CD4-positive, alpha-beta T cell treated with Interleukin-17A for 4 hours (primary cell): ENCODE measurements around the gene MAPRE2.

Source experiments
- DNase-seq: peaks from one replicate; pipeline ENCODE4 v3.0.0-alpha.2; 2020; ENCODE audit warnings: mixed read lengths

Gene MAPRE2

GRCh38 chr18:35040988-35041814 is at the start of gene MAPRE2:
TSS of gene MAPRE2 (plus strand) at chr18:35041413. CDS start at chr18:35041540, 127 bp downstream.
- peak; percentile 100 for DNase-seq

GRCh38 chr18:34991561-34991960 is 49.7 kb upstream of the MAPRE2 start:
- DNase-seq = no peak

- DNase-seq = no peak
Measured at GRCh38 chr18:34993289-34993688, 47.9 kb upstream of the MAPRE2 start.

- no peak for DNase-seq
Measured at GRCh38 chr18:34995746-34996145, 45.5 kb upstream of the MAPRE2 start.

GRCh38 chr18:34998661-34999060 is 42.6 kb upstream of the MAPRE2 start:
- no peak for DNase-seq

GRCh38 chr18:34999756-35000289 is 41.4 kb upstream of the MAPRE2 start:
- no peak for DNase-seq

GRCh38 chr18:35000457-35000856 is 40.8 kb upstream of the MAPRE2 start:
- DNase-seq = no peak

GRCh38 chr18:35002120-35002519 is 39.1 kb upstream of the MAPRE2 start:
- DNase-seq = no peak

GRCh38 chr18:35005963-35006577 is 35.1 kb upstream of the MAPRE2 start:
- no peak for DNase-seq

GRCh38 chr18:35010156-35010555 is 31.1 kb upstream of the MAPRE2 start:
- no peak for DNase-seq

- DNase-seq = no peak
Measured at GRCh38 chr18:35010993-35011392, 30.2 kb upstream of the MAPRE2 start.

GRCh38 chr18:35019933-35020332 is 21.3 kb upstream of the MAPRE2 start:
- no peak for DNase-seq

GRCh38 chr18:35022426-35023001 is 18.7 kb upstream of the MAPRE2 start:
- no peak for DNase-seq

- DNase-seq = no peak
Measured at GRCh38 chr18:35024196-35024595, 17.0 kb upstream of the MAPRE2 start.

GRCh38 chr18:35024965-35025364 is 16.2 kb upstream of the MAPRE2 start:
- DNase-seq = no peak

GRCh38 chr18:35026407-35027061 is 14.7 kb upstream of the MAPRE2 start:
- peak; percentile 41 for DNase-seq

GRCh38 chr18:35027206-35027605 is 14.0 kb upstream of the MAPRE2 start:
- peak; percentile 49 for DNase-seq

GRCh38 chr18:35028536-35028935 is 12.7 kb upstream of the MAPRE2 start:
- no peak for DNase-seq

- no peak for DNase-seq
Measured at GRCh38 chr18:35029103-35029502, 12.1 kb upstream of the MAPRE2 start.

- DNase-seq = no peak
Measured at GRCh38 chr18:35029770-35030169, 11.4 kb upstream of the MAPRE2 start.

- DNase-seq = peak; percentile 50
Measured at GRCh38 chr18:35030277-35030989, 10.8 kb upstream of the MAPRE2 start.

- no peak for DNase-seq
Measured at GRCh38 chr18:35032113-35032512, 9.1 kb upstream of the MAPRE2 start.

- no peak for DNase-seq
Measured at GRCh38 chr18:35038029-35038428, 3.2 kb upstream of the MAPRE2 start.
